Stimulated activated CD4-positive, alpha-beta T cell treated with anti-CD3 and anti-CD28 coated beads, Interleukin-1b, Interleukin-23, amount 100 ng/mL, for 24 hours (primary cell): Measurements from ENCODE around the gene MSN.
"Not testable (repeated sequence)": the region's sequence is repeated elsewhere in the genome, so short reads cannot be mapped to it uniquely, and the experiment has no call there.

ENCODE experiments used
- DNase-seq, 4 experiments: peaks; one replicate each; pipeline ENCODE4 v3.0.0-alpha.2; 2020; ENCODE audit warnings: low read depth in 4 of 4, low spot score in 1 of 4

MSN gene

DNA sequence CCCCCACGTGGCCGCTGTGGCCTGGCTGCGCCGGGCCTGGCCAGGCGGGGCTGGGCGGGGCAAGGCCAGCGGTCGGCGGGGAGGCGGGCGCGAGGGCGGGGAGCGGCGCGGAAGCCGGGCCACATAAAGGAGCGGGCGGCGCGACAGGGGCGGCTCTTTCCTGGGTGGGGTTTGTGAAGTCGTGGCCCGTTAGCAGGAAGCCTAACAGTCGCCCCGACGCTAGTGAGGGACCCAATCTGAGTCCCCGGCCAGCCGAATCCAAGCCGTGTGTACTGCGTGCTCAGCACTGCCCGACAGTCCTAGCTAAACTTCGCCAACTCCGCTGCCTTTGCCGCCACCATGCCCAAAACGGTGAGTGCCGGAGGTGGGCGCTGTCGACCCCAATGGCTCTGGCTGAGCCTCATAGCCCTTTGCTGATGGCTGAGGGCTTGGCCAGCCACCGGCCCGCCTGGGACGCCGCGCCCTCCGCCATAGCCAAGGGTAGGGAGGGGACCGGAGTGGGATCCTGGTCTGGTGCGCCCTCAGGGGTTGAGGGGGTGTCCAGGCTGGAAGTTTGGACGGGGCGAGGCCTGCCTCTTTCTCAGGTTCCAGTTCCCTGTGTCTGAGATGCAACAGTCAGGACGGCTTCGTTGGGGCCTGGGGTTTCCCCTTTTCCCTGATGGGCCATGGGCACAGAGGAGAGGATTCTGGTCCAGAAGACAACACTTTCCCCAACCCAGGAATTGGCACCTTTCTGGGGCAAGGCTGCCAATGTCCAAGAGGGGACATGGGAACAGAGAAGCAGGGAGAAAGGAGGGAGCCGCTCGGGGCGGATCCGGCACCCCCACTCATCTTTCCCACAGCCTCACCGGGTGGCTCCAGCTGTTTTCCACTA lies at the start of gene MSN:
Gene MSN (plus strand): TSS at position 152 of the 874 bp plus-strand sequence. CDS start 188 bp downstream, at position 340.
- peak; percentile 38 to 69 (median 54) for DNase-seq

- not testable (repeated sequence) for DNase-seq
Observed at GRCh38 chrX:65620096-65620705, 47.3 kb upstream of the MSN start.

- DNase-seq: no peak
Observed at GRCh38 chrX:65630771-65631170, 36.7 kb upstream of the MSN start.

DNA sequence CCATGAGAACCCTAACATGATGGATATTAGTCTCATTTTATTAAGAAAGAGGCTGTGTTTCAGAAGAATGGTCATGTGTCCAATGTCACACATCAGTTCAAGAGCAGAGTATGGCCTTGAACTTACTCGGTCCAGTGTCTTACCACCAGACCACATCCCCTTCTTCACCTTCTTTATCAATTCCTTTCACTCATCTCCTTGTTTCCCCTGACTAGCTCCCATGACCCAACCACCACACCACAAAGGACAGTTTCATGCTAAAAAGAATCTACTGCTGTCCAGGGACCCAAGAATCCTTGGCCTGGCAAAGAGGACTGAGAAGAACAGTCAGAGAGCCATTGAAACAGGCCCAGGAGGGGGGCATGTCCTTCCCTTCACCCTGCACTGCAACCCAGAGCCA lies 33.6 kb upstream of the MSN start:
- no peak for DNase-seq

DNA sequence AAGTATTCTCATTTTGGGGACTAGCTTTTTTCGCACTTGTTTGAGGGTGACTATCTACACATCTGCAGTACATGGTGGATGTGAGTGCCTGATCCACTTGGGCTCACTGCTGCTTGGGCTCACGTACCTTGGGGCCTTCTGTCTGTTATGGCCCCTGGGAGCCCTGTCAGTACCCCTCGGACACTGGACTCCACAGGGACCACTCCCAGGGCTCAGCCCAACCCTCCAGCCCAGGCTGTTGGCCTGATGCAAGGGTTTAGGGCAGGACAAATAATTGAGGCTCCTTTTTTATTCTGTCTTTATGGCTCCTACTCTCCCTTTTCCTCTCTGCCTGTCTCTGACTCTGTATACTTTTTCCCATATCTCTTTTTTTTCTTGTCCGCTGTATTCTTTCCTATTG lies 32.7 kb upstream of the MSN start:
- no peak for DNase-seq

DNA sequence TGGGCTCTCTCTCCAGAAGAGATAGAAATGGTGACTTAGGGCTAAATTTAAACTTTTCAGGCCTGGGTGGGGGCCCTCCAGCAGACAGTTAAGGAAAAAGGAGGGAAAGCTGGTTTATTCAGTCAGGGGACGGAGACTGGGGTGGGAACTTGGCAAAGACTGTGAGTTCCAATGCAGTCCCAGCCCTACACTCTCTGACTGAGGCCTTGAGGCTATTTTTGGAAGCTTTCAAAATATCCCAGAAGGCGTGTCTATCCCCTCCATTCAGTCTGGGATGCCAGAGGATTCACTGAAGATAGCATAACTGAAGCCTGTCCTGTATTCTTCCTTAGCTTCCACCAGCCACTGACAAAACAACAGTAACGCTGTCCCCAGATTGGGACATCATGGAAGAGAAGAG lies 32.1 kb upstream of the MSN start:
- no peak for DNase-seq

DNA sequence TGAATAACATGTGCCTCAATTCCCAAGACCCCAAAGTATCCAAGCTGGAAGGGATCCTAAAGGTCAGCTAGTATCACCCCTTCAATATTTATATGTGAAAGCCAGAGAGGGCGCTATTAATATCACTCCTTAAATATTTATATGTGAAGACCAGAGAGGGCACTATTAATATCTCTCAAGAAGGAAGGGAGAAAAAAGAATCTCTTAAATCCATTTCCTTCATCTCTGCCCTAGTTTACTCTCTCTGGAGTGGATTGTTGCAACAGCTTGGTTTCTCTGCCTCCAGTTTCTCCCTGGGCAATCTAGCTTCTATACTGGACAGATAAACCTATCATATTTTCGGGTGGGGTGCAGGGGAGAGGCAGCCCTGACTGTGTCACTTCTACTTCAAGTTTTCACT lies 31.6 kb upstream of the MSN start:
- no peak for DNase-seq

DNA sequence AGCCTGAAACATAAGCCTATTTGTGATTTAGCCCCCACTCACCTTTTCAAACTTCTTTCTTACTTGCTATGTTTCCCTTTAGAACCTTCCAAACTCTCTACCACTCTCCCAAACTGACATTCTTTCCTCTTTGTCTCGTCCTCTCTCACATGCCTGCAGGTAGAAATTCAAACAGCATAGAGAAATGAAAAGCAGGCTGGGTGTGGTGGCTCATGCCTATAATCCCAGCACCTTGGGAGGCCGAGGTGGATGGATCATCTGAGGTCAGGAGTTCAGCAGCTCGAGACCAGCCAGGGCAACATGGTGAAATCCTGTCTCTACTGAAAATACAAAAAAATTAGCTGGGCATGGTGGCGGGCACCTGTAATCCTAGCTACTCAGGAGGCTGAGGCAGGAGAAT lies 31.2 kb upstream of the MSN start:
- DNase-seq: not testable (repeated sequence)

GRCh38 chrX:65637335-65637734 lies 30.1 kb upstream of the MSN start:
- no peak for DNase-seq

- no peak for DNase-seq
Observed at GRCh38 chrX:65642914-65643491, 24.5 kb upstream of the MSN start.

GRCh38 chrX:65643531-65644052 lies 23.9 kb upstream of the MSN start:
- DNase-seq: no peak

- DNase-seq: no peak
Observed at GRCh38 chrX:65644621-65645289, 22.7 kb upstream of the MSN start.

GRCh38 chrX:65647801-65648200 lies 19.7 kb upstream of the MSN start:
- DNase-seq: no peak

DNA sequence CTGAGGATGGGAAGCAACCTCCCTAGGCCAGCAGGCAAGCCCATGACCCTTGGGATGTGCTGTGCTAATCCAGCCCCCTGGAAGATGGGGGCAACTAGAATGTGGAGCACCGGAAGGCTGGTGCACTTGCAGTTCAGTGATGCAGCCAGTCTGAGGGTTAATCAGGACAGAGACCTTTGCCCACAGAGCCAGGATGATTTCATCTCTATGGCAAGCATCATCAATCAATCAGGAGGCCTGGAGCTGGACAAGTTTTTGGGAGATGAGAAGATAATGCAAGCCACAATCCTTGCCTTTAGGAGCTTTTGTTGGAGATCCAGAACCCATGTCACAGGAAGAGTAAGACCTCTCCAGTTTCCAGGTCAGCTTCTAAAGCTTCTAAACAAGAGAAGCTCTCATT lies 15.4 kb upstream of the MSN start:
- no peak for DNase-seq

- DNase-seq: not testable (repeated sequence)
Observed at GRCh38 chrX:65657009-65657441, 10.4 kb upstream of the MSN start.

DNA sequence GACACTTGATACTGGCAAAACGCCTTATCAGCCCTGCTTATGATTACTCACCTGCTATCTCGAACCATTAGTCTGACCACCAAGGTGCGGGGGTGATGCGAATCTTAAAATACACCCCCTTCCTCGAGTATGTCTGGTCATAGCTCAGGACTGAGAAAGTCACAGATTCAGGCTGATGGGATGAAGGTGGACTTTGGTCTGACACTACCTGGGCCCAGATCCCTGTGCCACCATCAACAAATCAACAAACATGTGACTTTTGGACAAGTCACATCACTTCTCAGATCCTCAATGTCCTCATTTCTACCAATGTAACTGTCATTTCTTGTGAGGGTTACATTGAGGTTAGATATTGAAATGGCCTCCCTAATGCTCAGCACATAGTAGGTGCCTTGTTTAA lies 9.8 kb upstream of the MSN start:
- DNase-seq: no peak

DNA sequence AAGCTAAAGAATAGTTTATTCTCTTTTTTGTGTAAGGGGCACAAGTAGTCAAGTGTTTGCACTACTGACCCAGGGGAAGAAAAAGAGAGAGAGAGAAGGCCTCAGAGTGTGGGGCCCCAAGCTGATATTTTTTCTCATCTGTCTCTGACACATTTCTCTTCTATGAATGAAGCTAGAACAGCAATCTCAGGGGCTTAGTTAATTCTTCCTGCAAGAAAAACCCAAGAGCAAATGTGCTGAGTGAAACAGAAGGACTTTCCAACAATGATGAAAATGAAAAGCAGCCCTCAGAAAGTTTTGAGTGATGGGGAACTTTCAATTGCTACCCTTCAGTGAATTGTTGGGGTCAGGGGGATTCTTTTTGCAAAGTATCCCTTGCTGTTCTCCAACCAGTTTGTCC lies 9.2 kb upstream of the MSN start:
- no peak for DNase-seq

DNA sequence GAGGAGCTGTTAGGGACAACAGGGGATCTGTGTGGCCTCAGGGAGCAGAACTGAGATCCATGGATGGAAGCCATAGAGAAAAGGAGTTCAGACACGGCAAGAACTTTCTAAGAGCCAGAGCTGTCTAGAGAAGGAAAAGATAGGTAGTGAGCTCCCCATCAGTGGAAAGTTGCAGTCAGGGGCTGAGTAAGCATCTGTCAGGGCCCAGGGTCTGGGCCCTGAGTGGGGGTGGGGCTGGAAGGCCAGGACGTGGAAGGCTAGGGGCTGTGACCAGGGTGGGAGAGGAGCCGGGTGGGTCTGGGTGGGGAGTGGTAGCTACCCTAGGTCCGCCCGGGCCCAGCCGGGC lies 324 bp upstream of the MSN start:
- no peak for DNase-seq

DNA sequence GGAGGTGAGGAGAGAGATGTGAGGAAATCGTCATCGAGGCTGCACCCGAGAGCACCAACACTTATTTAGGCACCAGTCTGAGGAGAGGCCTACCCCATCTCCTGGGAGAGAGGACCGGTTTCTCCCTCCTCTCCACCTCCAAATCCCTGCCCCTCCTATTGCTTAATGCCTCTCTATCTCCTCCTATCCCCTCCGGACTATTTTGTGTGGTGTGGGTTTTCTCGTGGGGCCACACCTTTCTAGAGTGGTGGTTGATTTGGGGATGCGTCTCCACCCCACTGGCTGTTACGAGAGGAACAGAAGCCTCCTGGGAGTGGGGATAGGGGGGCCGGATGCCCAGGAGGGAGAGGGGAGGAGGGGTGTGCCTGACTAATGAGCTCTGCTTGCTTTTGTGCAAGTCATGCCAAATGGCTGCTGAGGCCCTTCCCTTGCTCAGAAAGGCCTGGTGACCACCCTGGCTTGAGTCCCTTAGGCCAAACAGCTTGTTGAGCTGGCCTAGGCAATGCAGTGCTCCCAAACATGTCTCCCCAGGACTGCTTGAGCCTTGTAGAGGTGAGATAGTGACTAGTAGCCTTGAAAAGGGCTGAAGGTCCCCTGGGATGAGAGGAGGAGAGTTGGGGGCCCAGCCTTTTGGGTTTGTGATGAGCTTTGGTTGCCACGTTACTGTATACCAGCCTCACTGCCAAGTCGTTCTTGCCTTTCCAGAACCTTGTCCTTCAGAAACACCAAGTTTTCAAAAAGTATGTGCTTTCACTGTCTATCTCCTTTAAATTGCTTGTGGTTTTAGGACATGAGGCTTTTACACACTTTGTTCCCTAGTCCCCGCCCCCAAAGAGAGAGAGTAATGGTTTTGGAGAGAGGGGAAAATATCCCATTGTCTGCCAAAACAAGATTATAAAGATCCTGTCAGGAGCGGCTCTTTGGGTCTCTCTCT lies 1.2 kb downstream of the MSN start:
- DNase-seq: peak in 2 of 4 experiments; percentile 31 to 45

- no peak for DNase-seq
Observed at GRCh38 chrX:65671286-65671685, 3.8 kb downstream of the MSN start.
